Measurements from ENCODE around the gene TUBG2. TPM values are rescaled to one million over a fixed set of nuclear protein-coding genes. Genes with fewer than 3 reads are reported as not detected.

TUBG2 gene
- polyA plus RNA-seq, 3 donors: 13.9 to 62.7 (median 24.0) TPM

- H3K27ac ChIP-seq (ENCODE audit: low read depth, low read length): no peak overlapping the region
- 74 to 90% (median 88%) methylated on average over 32 of the region's 32 CpGs for WGBS, 3 donors
These were observed 27.5 kb downstream of the TUBG2 start for GRCh38 chr17:42686520-42687128.

- 78 to 85% (median 84%) methylated on average over 27 of the region's 27 CpGs for WGBS, 3 donors
- no peak overlapping the region for H3K27ac ChIP-seq (ENCODE audit: low read depth, low read length)
These were observed 28.7 kb downstream of the TUBG2 start for GRCh38 chr17:42687707-42688320.

GRCh38 chr17:42690596-42690995, 31.5 kb downstream of the TUBG2 start:
- no peak overlapping the region for H3K27ac ChIP-seq (ENCODE audit: low read depth, low read length)
- WGBS, 3 donors: 80 to 85% (median 80%) methylated on average over 10 of the region's 10 CpGs

- WGBS, 3 donors: 92 to 94% (median 93%) methylated on average over 12 of the region's 12 CpGs
These were observed 32.0 kb downstream of the TUBG2 start for GRCh38 chr17:42691021-42691545.

GRCh38 chr17:42692489-42692888, 33.4 kb downstream of the TUBG2 start:
- 86 to 89% (median 88%) methylated on average over 11 of the region's 11 CpGs for WGBS, 3 donors
- no peak overlapping the region for H3K27ac ChIP-seq (ENCODE audit: low read depth, low read length)

More at GRCh38 chr17:42691021-42691545, 32.0 kb downstream of the TUBG2 start:
- no peak overlapping the region for H3K27ac ChIP-seq (ENCODE audit: low read depth, low read length)

GRCh38 chr17:42694524-42694923, 35.4 kb downstream of the TUBG2 start:
- H3K27ac ChIP-seq (ENCODE audit: low read depth, low read length): no peak overlapping the region
- WGBS, 3 donors: 87 to 90% (median 89%) methylated on average over 3 of the region's 3 CpGs

GRCh38 chr17:42695500-42695899, 36.4 kb downstream of the TUBG2 start:
- WGBS, 3 donors: 90 to 92% (median 91%) methylated on average over 20 of the region's 20 CpGs
- H3K27ac ChIP-seq (ENCODE audit: low read depth, low read length): no peak overlapping the region

GRCh38 chr17:42697108-42697811, 38.2 kb downstream of the TUBG2 start:
- H3K27ac ChIP-seq (ENCODE audit: low read depth, low read length): no peak overlapping the region
- WGBS, 3 donors: 91 to 94% (median 94%) methylated on average over 19 of the region's 19 CpGs

- 41 to 60% (median 46%) methylated on average over 2 of the region's 2 CpGs for WGBS, 3 donors
These were observed 39.8 kb downstream of the TUBG2 start for GRCh38 chr17:42698736-42699414.

GRCh38 chr17:42699415-42699740, 40.3 kb downstream of the TUBG2 start:
- no peak overlapping the region for H3K27ac ChIP-seq (ENCODE audit: low read depth, low read length)
- 85 to 92% (median 86%) methylated on average over 4 of the region's 4 CpGs for WGBS, 3 donors

More at GRCh38 chr17:42698736-42699414, 39.8 kb downstream of the TUBG2 start:
- no peak overlapping the region for H3K27ac ChIP-seq (ENCODE audit: low read depth, low read length)

- WGBS, 3 donors: 76 to 83% (median 83%) methylated on average over 10 of the region's 10 CpGs
- no peak overlapping the region for H3K27ac ChIP-seq (ENCODE audit: low read depth, low read length)
These were observed 41.7 kb downstream of the TUBG2 start for GRCh38 chr17:42700586-42701289.

- no peak overlapping the region for H3K27ac ChIP-seq (ENCODE audit: low read depth, low read length)
- WGBS, 3 donors: 87 to 92% (median 88%) methylated on average over 11 of the region's 11 CpGs
These were observed 43.4 kb downstream of the TUBG2 start for GRCh38 chr17:42702446-42702845.

- H3K27ac ChIP-seq (ENCODE audit: low read depth, low read length): no peak overlapping the region
- 91 to 96% (median 94%) methylated on average over 5 of the region's 5 CpGs for WGBS, 3 donors
These were observed 45.4 kb downstream of the TUBG2 start for GRCh38 chr17:42704490-42704836.

GRCh38 chr17:42704837-42705494, 45.9 kb downstream of the TUBG2 start:
- H3K27ac ChIP-seq (ENCODE audit: low read depth, low read length): no peak overlapping the region
- WGBS, 3 donors: 84 to 86% (median 85%) methylated on average over 8 of the region's 8 CpGs

GRCh38 chr17:42706732-42707131, 47.6 kb downstream of the TUBG2 start:
- no peak overlapping the region for H3K27ac ChIP-seq (ENCODE audit: low read depth, low read length)
- WGBS, 3 donors: 60 to 84% (median 76%) methylated on average over 5 of the region's 5 CpGs

GRCh38 chr17:42708588-42708987, 49.5 kb downstream of the TUBG2 start:
- WGBS, 3 donors: 88 to 99% (median 96%) methylated on average over 3 of the region's 3 CpGs
- H3K27ac ChIP-seq (ENCODE audit: low read depth, low read length): no peak overlapping the region

GRCh38 chr17:42709561-42709960, 50.5 kb downstream of the TUBG2 start:
- H3K27ac ChIP-seq (ENCODE audit: low read depth, low read length): no peak overlapping the region
- 59 to 77% (median 67%) methylated on average over 2 of the region's 2 CpGs for WGBS, 3 donors

Measured in adipose tissue (tissue), 3 donors.